Measurements from ENCODE around the gene AMIGO3.
"Not testable (repeated sequence)": the region's sequence is repeated elsewhere in the genome, so short reads cannot be mapped to it uniquely, and the experiment has no call there.

DNA sequence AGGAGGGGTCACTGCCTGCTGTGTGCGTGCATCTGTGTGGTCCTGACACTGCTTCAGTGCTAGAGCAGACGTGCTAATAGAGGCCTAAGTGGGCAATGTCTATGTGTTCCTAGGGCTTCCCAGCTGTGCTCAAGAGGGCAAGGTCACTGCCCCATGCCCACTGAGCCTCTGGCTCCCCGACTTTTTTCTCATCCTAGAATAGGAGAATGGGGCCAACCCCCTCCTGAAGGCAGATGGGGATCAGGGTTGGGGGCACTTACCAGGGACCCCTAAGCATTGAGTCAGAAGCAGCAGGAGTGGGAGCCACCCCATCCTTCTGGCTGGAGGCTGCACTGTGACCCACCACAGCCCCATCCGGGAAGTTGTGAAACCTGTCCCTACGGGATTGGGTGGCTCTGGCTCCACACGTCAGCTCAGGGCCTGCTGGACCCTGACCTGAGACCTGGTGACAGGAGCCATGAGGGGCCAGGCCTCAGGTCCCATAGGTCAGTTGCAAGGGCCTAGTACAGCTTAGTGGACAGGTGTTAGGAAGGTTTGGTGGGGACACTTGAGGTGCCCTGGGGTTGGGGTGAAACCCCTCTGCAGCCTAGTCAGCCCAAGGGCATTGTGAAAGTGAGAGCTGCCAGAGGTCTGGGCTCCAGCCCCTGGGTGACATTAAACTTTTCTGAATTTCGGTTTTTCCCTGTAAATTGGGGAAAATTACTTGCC lies 31.0 kb downstream of the AMIGO3 start:
- TF ChIP-seq, protein P1, sequence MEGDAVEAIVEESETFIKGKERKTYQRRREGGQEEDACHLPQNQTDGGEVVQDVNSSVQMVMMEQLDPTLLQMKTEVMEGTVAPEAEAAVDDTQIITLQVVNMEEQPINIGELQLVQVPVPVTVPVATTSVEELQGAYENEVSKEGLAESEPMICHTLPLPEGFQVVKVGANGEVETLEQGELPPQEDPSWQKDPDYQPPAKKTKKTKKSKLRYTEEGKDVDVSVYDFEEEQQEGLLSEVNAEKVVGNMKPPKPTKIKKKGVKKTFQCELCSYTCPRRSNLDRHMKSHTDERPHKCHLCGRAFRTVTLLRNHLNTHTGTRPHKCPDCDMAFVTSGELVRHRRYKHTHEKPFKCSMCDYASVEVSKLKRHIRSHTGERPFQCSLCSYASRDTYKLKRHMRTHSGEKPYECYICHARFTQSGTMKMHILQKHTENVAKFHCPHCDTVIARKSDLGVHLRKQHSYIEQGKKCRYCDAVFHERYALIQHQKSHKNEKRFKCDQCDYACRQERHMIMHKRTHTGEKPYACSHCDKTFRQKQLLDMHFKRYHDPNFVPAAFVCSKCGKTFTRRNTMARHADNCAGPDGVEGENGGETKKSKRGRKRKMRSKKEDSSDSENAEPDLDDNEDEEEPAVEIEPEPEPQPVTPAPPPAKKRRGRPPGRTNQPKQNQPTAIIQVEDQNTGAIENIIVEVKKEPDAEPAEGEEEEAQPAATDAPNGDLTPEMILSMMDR (conservative IDR thresholded peaks at IDR 0.05; ENCODE audit: low read depth in 2 of 2), result not testable (repeated sequence)
- TF ChIP-seq POLR2AphosphoS5 (IDR thresholded peaks at IDR 0.05; ENCODE audit: low read depth); EZH2phosphoT487 (IDR thresholded peaks at IDR 0.05; ENCODE audit: unreplicated experiment); CREB1 (CRISPR knock-in tag; IDR thresholded peaks at IDR 0.05; ENCODE audit: low read depth); EZH2 (IDR thresholded peaks at IDR 0.05; ENCODE audit: low read depth, unreplicated experiment): not testable (repeated sequence)
- TF ChIP-seq, protein P2, sequence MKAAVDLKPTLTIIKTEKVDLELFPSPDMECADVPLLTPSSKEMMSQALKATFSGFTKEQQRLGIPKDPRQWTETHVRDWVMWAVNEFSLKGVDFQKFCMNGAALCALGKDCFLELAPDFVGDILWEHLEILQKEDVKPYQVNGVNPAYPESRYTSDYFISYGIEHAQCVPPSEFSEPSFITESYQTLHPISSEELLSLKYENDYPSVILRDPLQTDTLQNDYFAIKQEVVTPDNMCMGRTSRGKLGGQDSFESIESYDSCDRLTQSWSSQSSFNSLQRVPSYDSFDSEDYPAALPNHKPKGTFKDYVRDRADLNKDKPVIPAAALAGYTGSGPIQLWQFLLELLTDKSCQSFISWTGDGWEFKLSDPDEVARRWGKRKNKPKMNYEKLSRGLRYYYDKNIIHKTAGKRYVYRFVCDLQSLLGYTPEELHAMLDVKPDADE (IDR thresholded peaks at IDR 0.05), result not testable (repeated sequence)
- TF ChIP-seq, protein P3, sequence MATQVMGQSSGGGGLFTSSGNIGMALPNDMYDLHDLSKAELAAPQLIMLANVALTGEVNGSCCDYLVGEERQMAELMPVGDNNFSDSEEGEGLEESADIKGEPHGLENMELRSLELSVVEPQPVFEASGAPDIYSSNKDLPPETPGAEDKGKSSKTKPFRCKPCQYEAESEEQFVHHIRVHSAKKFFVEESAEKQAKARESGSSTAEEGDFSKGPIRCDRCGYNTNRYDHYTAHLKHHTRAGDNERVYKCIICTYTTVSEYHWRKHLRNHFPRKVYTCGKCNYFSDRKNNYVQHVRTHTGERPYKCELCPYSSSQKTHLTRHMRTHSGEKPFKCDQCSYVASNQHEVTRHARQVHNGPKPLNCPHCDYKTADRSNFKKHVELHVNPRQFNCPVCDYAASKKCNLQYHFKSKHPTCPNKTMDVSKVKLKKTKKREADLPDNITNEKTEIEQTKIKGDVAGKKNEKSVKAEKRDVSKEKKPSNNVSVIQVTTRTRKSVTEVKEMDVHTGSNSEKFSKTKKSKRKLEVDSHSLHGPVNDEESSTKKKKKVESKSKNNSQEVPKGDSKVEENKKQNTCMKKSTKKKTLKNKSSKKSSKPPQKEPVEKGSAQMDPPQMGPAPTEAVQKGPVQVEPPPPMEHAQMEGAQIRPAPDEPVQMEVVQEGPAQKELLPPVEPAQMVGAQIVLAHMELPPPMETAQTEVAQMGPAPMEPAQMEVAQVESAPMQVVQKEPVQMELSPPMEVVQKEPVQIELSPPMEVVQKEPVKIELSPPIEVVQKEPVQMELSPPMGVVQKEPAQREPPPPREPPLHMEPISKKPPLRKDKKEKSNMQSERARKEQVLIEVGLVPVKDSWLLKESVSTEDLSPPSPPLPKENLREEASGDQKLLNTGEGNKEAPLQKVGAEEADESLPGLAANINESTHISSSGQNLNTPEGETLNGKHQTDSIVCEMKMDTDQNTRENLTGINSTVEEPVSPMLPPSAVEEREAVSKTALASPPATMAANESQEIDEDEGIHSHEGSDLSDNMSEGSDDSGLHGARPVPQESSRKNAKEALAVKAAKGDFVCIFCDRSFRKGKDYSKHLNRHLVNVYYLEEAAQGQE (IDR thresholded peaks at IDR 0.05; ENCODE audit: unreplicated experiment), result not testable (repeated sequence)
